Astrocyte (in vitro differentiated cells and primary cell): ENCODE results near the gene CCNYL1.

Experiments
- CTCF ChIP-seq: IDR thresholded peaks from 2 replicates; pipeline ENCODE4 v1.5.1; 2011; ENCODE audit warnings: low read depth, mild to moderate bottlenecking, inconsistent platforms, low read length, moderate library complexity; ENCODE audit not compliant: insufficient read depth
- EZH2 ChIP-seq: IDR thresholded peaks from 2 replicates; pipeline ENCODE4 v1.6.1; 2012; ENCODE audit warnings: mild to moderate bottlenecking, low read length, inconsistent platforms; ENCODE audit not compliant: insufficient read depth

- TF ChIP-seq EZH2 (no peak), CTCF (no peak)
Measured at GRCh38 chr2:207802650-207803049, 91.2 kb downstream of the CCNYL1 start.
